NB4 (cell line): ENCODE measurements around the gene STIM2.

Source experiments
- CTCF ChIP-seq: IDR thresholded peaks from one replicate; pipeline ENCODE4 v1.5.1; 2012; ENCODE audit warnings: low read depth, low read length
- MAX ChIP-seq: IDR thresholded peaks from 2 replicates; pipeline ENCODE4 v1.6.1; 2011; ENCODE audit warnings: low read depth, low read length
- MYC ChIP-seq: IDR thresholded peaks from 2 replicates; pipeline ENCODE4 v1.6.1; 2011; ENCODE audit warnings: low read depth, low read length
- POLR2A ChIP-seq: IDR thresholded peaks from 2 replicates; pipeline ENCODE4 v1.6.1; 2011; ENCODE audit warnings: mild to moderate bottlenecking; ENCODE audit not compliant: insufficient read length; ENCODE audit errors: extremely low read depth

- TF ChIP-seq CTCF: no peak
- TF ChIP-seq POLR2A: no peak
- TF ChIP-seq MAX: no peak
- TF ChIP-seq MYC: no peak
Observed at GRCh38 chr4:26964512-26964911, 103.9 kb downstream of the STIM2 start.
